Measurements from ENCODE around the gene TAF7L.

Gene TAF7L

DNA sequence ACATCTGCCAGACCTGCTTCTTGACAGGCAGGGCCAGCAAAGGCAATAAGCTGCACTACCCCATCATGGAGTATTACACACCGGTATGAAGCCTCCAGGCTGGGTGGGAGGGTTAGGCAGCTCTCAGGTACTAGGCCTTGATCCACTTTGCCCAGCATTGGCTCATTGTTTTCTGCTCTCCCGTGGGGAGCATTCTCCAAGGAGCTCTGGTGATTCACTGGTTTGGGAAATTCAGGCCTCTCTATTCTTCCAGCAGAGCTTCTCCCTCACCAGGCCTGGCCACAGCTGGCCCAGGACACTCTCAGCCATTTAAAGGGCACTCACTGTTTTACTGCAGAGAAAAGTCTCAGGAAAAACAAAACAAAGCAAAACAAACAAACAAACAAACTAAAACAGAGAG, 38.5 kb downstream of the TAF7L start:
- DNase-seq (ENCODE audit: low read depth): peak; percentile 11
- TF ChIP-seq, protein P1, sequence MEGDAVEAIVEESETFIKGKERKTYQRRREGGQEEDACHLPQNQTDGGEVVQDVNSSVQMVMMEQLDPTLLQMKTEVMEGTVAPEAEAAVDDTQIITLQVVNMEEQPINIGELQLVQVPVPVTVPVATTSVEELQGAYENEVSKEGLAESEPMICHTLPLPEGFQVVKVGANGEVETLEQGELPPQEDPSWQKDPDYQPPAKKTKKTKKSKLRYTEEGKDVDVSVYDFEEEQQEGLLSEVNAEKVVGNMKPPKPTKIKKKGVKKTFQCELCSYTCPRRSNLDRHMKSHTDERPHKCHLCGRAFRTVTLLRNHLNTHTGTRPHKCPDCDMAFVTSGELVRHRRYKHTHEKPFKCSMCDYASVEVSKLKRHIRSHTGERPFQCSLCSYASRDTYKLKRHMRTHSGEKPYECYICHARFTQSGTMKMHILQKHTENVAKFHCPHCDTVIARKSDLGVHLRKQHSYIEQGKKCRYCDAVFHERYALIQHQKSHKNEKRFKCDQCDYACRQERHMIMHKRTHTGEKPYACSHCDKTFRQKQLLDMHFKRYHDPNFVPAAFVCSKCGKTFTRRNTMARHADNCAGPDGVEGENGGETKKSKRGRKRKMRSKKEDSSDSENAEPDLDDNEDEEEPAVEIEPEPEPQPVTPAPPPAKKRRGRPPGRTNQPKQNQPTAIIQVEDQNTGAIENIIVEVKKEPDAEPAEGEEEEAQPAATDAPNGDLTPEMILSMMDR (IDR thresholded peaks at IDR 0.05; ENCODE audit: insufficient read depth, low read depth, low read length, missing control alignments): no peak
- H3K4me3 ChIP-seq (ENCODE audit: low read length): no peak overlapping the region

DNA sequence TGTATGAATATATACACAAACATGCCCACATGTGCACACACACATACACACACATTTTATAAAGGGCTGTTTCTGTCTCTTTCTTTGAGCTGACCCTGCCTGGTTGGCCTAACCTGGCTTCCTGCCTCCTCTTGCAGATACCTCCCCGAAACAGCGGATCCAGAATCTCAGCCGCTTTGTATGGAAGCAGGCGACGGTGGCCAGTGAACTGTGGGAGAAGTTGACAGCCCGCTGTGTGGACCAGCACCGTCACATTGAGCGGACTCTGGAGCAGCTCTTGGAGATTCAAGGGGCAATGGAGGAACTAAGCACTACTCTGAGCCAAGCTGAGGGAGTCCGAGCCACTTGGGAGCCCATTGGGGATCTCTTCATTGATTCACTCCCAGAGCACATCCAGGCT, 49.6 kb downstream of the TAF7L start:
- TF ChIP-seq, protein P1 (IDR thresholded peaks at IDR 0.05; ENCODE audit: insufficient read depth, low read depth, low read length, missing control alignments): no peak
- no peak overlapping the region for H3K4me3 ChIP-seq (ENCODE audit: low read length)
- DNase-seq (ENCODE audit: low read depth): no peak

DNA sequence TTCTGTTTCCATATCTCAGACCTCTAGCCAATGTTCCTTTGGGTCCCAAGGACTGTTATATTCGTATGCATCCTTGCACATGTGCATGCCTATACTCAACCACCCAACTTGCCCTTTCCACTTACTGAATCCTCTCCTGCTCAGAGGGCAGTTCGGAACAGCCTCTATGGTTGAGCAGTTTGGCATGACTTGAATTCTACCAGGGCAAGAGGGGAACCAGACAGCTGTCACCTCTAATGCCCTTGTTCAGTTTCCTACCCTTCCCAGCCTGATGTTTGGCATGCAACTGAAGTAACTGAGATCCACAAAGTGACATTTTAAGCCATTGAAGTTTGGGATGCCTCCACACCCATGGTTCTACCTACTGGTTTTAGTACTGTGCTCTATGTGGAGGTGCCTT, 54.1 kb downstream of the TAF7L start:
- no peak overlapping the region for H3K4me3 ChIP-seq (ENCODE audit: low read length)
- TF ChIP-seq, protein P1 (IDR thresholded peaks at IDR 0.05; ENCODE audit: insufficient read depth, low read depth, low read length, missing control alignments): no peak
- DNase-seq (ENCODE audit: low read depth): no peak

DNA sequence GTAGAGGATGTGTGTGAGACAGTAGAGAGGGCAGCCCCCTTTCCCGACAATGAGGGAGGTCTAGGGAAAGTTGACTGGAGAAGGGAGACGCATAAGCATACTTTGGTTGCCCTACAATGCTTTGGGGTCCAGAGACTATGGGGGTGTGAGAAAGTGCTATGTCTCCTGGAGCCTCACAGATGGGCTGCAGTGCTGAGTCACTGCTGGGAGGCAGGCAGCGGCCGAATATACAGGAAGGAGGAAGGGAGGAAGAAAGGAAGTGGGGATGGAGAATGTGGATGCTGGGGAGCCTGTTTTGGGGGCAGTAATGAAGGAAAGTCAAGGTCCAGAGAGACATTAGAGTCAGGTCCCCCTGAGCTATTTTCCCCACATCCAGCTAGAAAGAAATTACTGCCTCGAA, 58.8 kb downstream of the TAF7L start:
- H3K4me3 ChIP-seq (ENCODE audit: low read length): no peak overlapping the region
- TF ChIP-seq, protein P1 (IDR thresholded peaks at IDR 0.05; ENCODE audit: insufficient read depth, low read depth, low read length, missing control alignments): no peak

DNA sequence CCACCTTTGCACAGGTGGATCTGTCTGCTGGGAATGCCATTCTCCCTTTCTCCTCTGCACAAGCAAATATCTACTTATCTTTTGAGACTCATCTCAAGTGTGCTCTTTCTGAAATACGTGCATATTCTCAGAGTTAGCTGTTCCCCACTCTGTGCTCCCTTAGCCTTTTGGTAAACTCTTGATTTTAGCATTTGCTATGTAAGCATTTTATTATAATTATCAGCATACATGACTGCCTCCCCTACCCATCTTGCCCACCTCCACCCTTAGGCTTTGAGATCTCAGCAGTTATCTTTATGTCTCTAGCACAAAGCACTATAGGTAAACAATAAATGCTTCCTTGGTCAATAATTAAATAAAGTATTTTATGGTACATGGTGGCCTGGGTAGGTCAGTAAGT, 60.1 kb downstream of the TAF7L start:
- no peak for DNase-seq (ENCODE audit: low read depth)
- TF ChIP-seq, protein P1 (IDR thresholded peaks at IDR 0.05; ENCODE audit: insufficient read depth, low read depth, low read length, missing control alignments): no peak
- no peak overlapping the region for H3K4me3 ChIP-seq (ENCODE audit: low read length)

More for the DNA sequence above, 58.8 kb downstream of the TAF7L start:
- no peak for DNase-seq (ENCODE audit: low read depth)

DNA sequence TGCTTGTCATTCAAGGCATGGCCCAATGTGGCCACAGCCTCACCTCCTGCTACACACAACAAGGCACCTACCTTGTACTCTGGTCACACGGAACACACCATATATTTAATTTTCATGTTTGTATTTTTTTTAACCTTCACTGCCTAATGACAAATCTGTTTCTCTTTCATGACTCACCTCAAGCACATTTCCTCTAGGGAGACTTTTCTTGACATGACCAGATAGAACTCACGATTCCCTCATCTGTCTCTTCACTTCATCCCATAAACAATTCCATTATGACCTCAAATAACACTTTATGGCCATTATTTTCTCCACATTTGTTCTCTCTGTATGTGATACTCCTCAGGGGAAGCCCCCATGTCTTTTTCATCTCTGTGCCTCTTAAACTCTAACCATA, 60.5 kb downstream of the TAF7L start:
- H3K4me3 ChIP-seq (ENCODE audit: low read length): no peak overlapping the region
- peak; percentile 33 for DNase-seq (ENCODE audit: low read depth)
- TF ChIP-seq, protein P1 (IDR thresholded peaks at IDR 0.05; ENCODE audit: insufficient read depth, low read depth, low read length, missing control alignments): no peak

DNA sequence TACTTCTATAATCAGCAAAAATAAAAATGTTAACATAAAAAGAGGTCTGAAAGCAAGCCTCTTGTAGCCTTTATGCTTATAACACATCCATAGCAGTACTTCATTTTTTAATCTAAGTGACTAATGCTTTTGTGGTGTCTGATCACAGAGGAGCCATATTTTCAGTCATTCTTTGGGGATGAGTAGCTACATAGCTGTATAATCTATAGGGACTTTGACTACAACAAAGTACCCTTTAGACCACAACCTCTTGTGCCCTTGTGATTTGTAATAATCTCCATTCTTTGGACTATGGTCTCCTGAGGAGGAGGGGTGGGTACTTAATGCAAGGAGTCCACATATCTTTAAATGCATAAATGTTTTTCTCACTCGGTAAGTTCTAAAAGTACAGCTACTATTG, 62.0 kb downstream of the TAF7L start:
- DNase-seq (ENCODE audit: low read depth): peak; percentile 31
- H3K4me3 ChIP-seq (ENCODE audit: low read length): no peak overlapping the region
- TF ChIP-seq, protein P1 (IDR thresholded peaks at IDR 0.05; ENCODE audit: insufficient read depth, low read depth, low read length, missing control alignments): no peak

Data from epithelial cell of esophagus (primary cell).